Stimulated activated CD8-positive, alpha-beta memory T cell treated with anti-CD3 and anti-CD28 coated beads, Interleukin-7, amount 100 ng/mL, for 4 hours (primary cell): Measurements from ENCODE around the gene THBS1.

ENCODE experiments used
- DNase-seq, 2 donors: peaks; one replicate each; pipeline ENCODE4 v3.0.0-alpha.2; 2020; ENCODE audit warnings: low read depth in 2 of 2

Gene THBS1

DNA sequence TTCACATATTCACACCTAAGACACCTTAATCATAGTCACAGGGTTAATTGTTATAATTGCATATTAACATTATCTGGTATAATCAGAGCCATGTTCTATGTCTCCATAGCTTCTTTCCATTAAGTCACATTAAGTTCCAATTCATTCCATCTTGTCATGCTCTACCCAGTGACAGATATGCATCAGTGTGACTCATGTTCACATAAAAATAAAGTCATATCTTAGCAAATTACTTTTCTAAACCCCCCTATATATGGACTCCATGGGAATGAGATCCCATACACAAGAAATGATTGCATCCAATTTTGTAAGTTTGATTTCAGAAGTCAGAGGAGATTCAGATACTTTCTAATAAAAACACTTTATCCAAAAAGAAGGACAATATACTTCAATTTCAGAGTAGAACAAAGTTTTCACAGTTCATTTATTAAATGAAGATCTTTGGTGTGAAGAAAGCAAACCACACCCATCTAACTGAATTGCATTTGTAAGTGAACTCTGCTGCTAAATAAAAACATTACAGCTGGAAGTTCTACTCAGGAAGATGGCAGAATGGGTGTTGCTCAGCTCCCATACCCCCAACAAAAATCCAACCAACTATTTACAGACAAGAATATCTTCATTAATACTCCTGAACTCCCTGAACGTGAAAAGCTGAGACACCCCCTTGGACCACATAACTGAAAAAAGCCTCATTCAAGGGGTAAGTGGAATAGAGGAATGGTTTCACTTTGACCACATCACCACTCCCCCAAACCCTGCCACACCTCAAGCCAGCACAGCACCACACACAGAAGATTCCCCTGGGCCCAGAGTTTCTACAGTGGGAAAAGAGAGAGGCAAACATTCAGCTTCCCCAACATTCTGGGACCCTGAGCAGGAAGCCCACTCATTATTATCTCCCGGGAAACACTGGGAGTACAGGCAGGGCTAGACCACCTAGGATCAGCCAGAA is 27.6 kb downstream of the THBS1 start:
- DNase-seq, result no peak

DNA sequence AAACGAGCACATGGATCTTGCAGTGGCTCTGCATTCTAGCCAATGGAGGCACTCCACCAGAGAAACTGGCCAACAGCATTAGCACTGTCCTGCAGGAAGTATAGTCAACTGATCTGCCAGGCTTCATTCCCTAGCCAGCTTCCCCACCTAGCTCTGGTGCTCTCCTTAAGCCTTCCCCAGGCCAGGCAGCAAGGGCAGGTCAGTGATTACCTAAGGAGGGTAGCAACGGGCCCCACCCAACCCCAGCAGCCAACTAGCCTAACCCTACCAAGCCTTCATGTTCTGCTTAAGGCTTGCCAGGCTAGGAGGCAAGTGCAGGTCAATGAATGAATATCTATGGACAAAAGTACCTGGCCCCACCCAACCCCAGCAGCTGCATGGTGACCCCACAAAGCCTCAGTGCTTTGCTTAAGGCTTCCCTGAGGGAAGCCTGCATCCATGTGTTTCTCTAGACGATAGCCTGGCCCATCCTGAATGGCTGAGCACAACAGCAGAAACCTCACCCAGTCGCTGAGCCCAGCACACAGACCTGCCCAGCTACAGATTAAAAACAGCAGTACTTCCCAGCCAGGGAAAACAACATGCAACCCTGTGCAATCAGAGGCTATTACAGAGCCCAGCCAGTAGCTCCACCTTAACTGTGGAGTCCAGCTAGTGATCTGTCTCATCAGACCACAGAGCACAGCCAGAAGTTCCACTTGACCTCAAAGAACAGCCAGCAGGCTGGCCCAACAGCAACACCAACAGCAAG is 28.5 kb downstream of the THBS1 start:
- DNase-seq, result no peak

DNA sequence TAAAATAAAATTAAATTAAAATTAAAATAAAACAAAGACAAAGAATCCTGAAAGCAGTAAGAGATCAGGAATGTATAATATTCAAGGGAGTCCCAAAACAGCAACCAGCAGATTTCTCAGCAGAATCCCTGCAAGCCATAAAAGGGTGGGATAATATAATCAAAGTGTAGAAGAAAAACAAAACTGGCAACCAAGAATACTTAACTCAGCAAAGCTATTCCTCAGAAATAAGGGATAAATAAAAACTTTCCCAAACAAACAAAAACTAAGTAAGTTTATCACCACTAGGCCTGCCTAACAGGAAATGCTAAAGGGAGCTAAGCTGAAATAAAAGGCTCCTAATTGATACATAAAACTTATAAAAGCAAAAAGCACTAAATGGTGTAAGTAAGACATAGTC is 29.8 kb downstream of the THBS1 start:
- no peak for DNase-seq

DNA sequence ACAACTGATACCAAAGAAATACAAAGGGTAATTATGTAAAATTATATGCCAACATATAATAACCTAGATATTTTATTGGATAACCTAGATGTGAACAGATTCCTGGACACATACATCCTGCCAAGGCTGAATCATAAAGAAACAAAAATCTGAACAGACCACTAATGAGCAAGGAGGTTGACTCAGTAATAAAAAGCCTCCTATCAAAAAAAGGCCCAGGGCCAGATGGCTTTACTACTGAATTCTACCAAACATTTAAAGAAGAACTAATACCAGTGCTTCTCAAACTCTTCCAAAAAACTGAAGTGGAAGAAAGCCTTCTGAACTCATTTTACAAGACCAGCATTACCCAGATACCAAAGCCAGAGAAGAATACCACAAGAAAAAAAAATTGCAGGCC is 32.4 kb downstream of the THBS1 start:
- DNase-seq, result no peak

DNA sequence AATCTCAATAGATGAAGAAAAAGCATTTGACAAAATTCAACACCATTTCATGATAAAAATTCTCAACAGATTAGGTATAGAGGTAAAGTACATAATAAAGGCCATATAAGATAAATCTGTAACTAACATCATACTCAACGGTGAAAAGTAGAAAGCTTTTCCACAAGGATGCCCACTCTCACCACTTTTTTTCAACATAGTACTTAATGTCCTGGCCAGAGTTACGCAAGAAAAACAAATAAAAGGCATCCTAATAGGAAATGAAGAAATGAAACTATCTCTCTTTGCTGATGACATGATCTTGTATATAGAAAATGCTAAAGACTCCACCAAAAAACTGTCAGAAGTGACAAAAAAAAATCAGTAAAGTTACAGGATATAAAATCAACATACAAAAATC is 33.0 kb downstream of the THBS1 start:
- DNase-seq, result no peak

DNA sequence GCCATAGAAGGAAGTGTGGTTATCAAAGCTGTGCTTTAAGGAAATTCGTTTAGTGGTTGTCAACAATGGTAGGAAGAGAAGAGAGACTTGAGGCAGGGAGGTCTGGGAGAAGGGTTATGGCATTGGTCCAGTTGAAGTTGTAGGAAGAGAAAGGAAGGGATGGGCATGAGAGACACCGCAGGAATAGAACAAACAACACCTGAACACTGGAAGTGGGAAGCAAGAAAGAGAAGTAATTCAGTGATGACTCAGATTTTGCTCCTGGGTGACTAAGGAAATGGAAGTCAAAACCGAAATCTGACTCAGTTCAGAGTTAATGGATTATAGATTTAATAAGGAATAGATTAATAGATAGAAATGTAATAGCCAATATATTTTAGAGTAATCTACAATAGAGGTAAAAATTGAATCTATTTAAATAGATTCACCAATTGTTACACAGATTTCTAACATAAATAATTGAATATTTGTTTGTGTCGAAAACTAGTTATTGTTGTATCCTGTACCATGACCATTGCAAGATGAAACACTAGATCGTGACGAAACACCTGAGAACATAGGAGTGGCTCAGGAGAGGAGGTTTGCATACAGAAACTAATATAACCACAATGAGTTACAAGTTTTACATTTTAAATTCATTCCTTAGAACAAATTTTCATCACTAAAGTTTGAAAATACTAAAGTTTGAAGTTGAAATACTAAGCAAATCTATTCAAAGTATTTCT is 36.0 kb downstream of the THBS1 start:
- no peak for DNase-seq

DNA sequence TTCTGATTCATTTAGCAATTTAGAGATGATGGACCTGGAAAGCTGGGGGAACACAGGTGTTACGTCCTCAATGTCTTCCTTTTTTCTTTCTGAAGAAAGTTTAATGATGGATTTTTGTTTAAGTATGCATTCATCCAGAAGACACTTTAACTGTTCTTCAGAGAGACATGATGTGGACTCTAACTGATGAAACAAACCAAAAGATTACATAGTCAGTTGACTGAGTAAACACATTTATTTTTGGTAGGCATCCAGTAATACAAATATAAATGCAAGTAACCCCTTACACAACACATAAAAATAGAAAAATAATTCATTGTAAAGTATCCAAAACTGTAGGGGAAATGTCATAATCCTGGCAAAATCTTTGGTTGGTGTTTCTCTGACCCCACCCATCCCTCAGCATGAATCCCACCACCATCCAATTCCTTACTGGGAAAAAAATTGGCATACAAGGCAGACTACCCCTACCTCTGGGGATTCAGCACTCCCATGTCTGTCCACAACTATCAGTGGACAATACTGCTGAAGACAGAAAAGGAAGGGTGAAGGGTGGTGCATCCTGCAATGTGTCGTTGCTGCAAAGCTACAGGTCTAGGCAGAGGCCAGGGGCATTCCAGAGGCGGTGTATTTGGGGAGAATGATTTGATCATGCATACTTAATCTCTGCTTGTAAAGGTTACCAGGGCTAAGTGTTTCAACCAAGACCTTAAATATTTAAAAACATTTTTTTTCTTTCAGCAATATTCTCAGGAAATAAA is 37.4 kb downstream of the THBS1 start:
- no peak for DNase-seq

DNA sequence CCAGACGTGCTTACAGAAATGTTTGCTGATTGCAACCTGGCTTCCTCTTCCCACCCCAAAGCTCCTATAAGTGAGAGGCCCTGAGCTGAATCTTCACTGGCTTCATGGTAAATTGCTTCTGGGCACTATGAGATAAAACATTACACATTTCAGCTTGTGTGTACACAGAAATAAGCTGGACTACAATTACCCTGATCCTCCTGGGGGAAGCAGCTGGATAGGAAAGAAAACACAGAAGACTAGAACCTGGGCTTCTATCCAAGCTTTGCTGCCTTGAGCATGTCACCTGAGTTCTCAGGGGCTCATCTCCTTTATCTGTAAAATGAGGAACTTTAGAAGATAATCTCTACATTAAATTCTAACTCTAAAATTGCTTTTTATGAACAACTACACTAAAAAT is 40.3 kb downstream of the THBS1 start:
- no peak for DNase-seq

DNA sequence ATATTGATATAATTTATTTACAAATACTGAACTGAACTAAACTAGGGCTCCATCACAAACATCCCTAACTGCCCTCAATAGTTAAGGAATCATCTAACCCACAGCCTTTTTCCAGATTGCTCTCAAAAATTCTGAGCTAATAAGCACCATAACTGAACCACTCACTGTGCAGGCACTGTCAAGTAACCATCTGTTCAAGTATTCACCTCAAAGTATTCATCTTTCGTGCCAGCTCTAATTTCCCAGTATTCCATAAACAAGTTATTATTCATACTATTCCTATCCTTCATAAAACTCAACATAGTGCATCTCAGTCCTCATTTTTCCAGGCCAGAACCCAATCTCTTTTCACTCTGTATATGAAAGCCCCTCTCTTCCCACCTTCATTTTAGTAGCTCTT is 41.1 kb downstream of the THBS1 start:
- no peak for DNase-seq

DNA sequence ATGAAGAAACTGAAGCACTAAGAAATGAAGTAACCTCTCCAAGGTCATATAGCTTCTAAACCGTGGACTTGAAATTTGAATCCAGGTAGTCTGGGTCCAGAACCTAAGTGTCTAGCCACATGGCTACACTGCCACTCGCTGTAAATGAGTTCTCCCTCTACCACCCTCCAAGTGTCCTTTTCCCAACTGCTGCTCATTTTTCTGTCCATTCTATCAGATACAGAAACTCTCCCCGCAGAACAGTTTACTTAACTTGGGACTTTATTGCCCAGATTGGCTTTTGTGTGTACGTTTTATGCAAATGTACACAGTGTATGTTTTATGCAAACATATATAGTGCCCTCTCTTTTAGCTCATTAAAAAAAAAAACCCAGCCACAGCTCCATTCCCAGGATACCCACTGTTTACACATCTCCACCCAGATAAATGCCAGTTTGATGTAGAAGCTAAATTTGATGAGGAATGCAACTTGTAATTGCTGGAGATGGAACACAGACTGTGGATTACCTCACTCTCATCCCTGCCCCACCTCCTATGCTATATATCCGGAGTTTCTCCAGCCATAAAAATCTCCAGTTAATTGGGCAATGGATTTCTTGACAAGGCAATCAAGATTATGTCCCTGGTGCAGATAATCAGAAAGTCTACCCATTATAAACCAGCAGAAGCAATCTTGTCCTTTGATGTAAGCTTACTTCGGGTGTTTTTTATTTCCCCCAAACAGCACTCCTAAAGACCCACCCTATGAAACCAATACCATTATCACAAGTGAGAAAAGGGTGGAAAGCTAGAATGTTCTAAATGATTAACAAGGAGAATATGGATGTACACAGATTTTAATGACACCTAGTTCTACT is 42.0 kb downstream of the THBS1 start:
- no peak for DNase-seq

DNA sequence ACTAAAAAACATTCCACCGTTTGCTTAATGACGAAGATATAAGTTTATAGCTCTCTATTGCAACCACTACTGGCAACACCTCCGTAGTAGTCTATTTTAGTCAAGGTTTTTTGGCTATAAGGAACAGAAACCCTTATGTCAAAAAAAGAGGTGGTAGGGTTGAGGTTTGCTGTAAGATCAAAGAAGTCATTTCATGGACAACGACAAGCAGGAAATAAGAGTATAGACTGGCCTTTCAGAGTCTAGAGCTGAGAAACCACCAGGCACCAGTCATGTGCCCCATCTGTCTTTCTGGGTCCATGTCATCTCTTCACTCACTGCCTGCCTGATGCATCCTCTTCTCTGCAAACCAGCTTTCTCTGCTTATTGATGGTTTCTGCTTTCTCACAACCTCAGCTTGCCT is 42.7 kb downstream of the THBS1 start:
- peak; percentile 28 to 35 for DNase-seq

DNA sequence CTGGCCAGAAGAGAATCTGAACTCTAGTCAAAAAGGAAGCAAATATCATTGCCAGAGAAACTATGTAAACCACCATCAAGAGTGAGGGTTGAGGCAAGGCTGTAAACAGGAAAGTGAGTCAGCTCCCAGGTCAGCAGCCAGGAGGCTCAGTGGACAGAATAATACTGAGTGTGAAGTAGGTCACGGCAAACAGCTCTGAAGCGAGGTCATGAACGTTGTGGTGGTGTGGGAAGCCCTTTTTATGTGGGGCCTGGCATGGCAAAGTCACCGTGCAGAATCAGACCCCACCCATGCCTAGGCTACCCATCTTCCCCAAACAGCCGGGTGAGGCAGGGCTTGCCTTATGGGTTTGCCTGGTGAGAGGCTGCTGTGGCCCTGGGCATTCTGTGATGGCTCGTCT is 43.9 kb downstream of the THBS1 start:
- peak; percentile 51 to 56 for DNase-seq

DNA sequence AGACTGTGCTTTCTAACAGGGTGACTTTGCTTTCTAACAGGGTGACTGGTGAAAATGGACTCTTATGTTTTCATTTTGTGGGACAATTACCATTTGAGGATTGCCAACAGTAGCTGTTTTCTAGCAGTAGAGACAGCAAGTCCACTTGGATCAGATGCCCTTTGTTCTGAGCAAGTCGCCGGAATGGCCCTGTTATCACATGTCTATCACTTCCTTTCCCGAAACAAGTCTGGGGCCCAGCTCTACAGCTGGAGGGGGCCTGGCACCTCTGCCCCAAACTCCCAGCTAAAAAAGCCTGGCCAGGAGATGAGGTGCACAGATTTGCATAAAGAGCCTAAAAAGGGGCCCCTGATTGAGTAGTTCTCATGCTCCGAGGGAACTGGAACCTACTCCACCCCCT is 44.6 kb downstream of the THBS1 start:
- DNase-seq, result no peak

DNA sequence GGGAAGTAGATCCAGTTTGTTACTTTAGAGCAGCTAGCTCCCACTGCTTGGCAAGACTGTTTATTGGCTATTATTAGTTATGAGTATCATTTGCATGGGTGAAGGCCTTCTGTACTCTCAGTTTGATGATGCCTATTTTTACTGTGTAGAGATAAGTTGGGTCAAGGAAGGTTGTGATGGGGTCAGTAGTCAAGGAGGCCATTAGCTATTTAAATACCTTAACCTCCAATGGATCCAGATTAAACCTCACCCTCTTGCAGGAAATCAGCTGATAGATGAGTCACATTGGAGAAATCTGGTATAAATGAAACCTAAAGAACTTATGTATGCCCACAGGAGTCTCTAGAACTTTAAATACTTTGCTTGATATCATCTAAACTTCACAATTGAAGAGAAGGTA is 45.0 kb downstream of the THBS1 start:
- no peak for DNase-seq

DNA sequence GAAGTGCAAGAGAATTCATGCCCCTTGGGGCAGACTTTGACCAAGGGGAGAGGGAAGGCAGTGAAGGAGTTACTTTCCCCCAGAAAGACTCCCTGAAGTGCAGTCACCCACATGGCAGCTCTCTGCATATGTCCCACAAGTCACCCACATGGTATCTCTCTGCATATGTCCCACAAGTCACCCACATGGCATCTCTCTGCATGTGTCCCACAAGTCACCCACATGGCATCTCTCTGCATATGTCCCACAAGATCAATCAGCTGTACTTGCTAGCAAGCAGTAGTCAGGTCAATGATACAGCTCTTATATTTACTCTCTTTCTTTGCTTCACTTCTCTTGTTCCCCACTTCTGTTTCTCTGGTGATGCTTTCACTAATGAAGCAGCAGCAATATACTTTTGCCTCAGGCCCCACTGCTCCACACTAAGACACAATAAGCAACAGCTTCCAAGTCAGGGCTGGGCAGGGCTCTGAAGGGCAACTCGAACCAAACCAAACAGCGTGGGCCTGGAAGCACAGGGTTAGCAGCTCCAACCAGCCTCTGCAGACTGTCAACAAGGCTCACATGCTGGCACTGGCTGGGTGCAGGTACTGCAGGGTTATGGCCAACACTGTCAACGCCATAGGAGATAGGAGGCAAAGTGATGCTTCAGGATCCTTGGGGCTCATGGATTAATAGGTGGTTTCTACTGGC is 46.7 kb downstream of the THBS1 start:
- no peak for DNase-seq

DNA sequence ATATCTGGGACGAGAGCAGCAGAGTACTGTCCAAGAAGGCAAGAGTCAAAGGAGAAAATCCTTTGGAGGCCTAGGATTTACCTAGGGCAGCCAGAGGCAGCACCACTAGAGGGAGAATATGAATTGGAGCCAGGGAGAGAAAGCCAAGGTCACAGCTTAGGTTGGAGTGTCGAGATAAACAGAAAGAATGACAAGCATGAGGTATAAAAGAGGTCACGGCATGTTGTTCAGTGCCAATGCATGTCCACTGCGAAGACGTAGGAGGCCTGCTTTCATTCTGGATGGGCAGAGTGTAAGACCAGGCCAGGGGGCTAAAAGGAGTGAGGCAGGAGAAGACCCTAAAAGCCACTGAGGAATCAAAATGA is 47.2 kb downstream of the THBS1 start:
- no peak for DNase-seq

DNA sequence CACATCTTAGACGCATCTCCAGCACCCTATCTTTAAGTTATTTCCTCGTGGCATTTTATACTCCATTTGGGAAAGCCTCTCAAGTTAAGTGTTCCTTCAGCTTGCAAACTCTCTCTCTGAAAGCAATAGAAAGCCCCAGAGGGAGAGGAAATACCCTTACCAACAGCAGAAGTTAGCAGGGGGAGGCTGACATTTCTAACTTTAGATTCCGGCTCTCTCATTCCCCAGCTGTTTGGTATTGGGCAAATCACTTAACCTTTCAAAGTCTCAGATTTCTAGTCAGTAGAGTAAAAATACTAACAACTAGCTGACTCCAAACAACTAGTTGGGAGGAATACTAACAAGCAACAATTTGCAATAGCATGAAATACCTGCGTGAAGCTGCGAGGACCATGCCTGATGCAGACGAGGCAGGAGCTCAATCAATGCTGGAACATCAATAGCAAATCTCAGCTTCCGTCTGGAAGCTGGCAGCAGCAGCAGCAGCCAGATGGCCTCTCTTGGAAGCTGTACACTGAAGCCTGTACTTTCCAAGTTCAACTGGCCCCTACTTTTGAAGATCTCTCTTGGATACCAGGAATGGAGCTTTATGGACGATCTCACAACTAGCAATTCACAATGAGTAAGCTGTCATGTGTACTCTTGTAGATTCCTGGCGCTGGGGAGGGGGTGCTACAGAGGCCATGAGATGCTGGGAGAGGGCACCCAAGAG is 47.8 kb downstream of the THBS1 start:
- DNase-seq, result no peak

DNA sequence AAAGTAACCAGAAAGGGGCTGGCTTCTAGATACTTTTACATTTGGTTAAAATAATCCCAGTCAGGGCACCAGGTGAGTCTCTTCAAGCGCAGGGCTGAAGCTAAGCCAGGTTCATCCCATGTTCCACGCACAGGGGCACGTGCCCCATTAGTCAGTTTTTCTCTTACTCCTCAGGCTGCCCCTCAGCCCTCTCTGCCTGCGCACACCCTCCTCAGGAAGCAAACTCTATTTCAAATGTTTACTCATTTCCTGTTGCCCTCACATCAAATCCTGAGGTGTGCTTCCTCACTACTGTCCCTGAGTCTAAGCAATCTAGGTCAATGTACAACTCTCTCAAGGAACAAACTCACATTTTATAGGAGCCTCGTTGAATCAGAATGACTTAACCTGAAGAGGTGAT is 48.5 kb downstream of the THBS1 start:
- peak; percentile 69 to 70 for DNase-seq

DNA sequence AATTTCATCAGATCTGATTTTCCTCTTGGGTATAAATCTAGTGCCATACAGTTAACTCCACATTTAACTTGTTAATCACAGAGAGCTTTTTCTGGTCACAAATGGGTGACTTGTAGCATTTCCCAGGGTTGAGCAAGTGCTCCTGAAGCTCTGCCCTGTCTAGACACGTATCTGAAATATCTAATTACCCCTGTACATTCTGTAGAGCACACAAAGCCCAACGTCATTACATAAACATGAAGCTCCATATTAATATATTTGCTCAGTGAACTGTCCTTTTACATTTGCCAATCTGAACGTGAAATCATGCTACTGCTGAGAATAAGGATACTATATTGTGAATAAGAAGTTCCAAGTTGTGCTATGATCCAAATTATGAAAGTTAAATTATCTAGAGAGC is 49.0 kb downstream of the THBS1 start:
- DNase-seq, result no peak

DNA sequence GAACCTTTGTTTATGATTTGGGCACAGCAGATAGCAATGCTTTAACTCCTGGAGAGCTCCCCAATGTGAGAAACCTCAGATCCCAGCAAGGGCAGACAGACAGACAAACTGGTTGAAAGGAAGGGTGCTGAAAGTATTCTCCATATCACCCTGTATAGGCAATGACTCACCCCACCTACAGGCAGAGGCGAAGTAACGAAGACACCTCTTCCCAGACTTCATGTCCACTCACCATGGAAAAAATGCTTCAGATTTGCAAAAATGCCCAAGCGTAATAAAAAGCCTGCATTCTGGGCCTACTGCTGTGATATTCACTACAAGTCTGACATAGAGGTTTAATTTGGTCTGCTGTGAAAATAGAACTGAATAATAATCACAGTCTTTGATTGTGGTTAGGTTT is 50.5 kb downstream of the THBS1 start:
- DNase-seq, result peak in 1 of 2 donors; percentile 33
